Measurements from ENCODE around the gene RPS17.
"Not testable (repeated sequence)": the region's sequence is repeated elsewhere in the genome, so short reads cannot be mapped to it uniquely, and the experiment has no call there.

Gene RPS17

DNA sequence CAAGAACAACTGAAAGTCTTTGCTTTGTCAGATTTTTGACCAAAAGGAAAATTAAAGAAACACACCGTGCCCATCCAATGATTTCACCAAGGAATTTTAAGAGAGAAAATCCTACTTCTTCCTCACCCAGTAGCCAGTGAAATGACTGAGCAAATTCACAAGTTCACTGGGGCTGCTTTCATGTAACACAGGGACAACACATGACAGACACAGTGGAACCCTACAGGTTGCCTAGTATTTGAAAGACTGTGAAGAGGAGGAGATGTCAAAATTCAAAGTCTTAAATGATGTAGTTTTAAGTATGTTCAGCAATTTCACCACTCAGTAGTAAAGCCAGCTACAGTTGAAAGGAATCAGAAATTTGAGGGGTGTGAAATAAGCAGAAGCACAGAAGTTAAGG lies 33.2 kb downstream of the RPS17 start:
- DNase-seq (ENCODE audit: low spot score), result not testable (repeated sequence)

DNA sequence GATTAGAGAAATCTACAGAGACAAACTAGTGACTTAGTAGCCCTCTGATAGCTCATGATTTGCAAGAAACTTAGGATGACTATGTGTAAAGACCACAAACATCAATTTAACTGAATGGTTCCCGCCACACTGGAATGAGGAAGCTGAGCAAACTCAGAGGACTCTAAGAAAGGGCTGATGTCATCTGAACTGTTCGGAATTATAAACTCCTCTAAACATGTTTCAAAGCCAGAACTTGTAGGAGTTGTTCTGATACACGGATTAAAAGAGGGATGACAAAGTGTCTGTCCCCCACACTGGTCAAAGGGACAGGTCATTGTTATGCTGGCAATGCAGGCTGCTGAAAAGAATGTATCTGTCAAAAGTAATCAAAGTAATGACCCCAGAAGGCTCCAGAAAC lies 34.4 kb downstream of the RPS17 start:
- DNase-seq (ENCODE audit: low spot score), result not testable (repeated sequence)

DNA sequence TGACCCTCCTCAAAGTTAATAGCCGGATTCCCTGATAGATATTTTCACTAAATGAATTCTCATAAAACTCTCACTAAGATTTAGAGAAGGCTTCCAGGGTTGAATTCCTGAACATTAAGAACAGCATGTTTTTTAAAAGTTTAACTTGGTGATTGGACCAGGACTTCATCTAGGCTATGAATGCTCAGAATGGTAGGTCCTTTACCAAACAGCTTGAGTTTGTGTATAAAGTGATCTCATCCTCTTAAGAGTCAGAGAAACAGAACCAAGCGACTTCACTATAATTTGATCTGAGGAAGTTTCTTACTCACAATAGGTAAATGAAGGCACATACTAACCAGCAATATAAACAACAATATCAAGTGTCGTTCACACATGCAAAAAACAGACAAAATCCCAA lies 36.2 kb downstream of the RPS17 start:
- DNase-seq (ENCODE audit: low spot score), result not testable (repeated sequence)

DNA sequence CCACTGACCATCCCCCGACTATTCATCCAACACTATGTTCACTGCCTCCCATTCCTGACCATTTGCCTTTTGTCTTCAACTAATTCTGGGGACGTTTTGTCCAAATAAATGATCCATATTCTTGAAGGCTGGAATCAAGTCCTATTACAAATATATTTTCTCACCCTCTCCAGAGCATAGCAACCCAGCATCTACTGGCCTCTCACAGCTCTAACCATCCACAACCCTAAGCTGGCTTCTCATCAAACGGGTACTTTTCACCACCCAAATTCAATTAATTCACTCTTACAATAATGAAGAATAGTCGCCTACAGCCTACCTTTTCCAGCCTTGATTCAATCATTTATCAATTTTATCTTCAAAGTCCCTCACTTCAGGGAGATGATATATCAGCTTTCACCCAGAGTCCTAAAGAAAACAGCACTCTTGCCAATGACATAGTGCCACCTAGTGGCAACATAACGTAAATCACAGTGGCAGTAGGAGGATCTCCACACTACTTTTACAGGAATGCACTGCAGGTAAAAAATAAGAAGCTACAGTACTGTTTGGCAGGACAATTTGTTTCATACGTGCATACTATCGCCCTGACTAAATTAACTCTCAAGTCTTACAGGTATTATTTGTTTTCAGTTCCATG lies 37.4 kb downstream of the RPS17 start:
- DNase-seq (ENCODE audit: low spot score), result not testable (repeated sequence)

DNA sequence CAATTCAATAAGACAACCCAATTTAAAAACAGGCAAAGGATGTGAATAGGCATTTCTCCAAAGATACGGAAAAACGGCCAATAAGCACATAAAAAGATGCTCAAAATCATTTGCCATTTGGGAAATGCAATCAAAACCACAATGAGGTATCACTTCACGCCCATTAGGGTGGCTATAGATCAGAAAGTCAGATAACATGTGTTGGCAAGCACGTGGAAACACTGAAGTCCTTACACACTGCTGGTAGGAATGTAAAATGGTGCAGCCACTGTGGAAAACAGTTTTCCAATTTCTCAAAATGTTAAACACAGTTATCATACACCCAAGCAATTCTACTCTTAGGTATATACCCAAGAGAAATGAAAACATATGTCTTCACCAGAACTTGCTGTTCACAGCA lies 39.5 kb downstream of the RPS17 start:
- not testable (repeated sequence) for DNase-seq (ENCODE audit: low spot score)

DNA sequence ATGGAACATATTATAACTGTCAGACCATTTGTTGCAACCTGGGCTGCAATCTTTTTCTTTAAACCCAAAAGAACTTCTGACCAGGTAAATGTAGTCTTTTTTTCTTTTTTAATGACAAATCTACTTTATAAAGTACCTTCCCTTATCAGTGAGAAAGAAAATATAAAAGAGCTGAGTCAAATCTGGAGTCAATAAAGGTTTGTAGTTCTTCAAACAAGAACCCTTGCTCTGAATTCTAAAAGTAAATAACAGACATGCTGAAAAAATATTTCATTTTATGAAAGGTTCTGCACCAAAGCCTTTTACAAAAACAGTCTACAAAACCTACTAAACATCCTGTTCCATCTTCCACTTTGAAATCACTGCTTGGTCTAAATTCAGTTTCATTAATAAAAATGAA lies 42.3 kb downstream of the RPS17 start:
- not testable (repeated sequence) for DNase-seq (ENCODE audit: low spot score)

DNA sequence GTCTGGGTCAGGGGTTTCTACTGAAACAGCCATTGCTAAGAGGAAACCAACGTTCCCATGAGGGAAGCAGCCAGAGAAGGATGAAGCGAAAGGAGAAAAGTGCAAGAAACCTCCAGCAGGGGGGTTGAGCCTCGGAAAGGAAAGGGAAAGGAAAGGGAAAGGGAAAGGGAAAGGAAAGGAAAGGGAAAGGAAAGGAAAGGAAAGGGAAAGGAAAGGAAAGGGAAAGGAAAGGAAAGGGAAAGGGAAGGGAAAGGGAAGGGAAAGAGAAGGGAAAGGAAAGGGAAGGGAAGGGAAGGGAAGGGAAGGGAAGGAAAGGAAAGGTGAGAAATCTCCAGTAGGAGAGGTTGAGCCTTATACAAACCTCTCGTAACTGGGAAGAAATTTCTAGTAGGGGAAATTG lies 52.0 kb downstream of the RPS17 start:
- DNase-seq (ENCODE audit: low spot score), result not testable (repeated sequence)

DNA sequence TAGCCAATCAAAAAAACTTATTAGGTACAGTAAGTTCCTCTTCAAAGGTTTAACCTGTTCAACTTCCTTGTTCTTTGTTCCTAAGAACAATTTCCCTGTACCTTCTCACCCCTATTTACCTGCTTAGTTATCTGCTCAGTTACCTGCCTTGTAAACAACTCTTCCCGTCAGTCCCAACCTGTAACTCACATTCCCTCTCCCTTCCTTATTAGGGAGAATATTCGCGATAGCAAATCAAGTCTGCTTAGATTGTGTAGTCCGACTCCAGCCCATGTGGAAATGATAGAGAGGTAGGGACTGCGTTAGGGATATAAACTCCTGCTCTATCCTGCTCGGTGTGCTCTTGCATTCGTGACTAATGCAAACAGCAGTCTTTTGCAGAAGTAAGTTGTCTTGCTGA lies 53.2 kb downstream of the RPS17 start:
- DNase-seq (ENCODE audit: low spot score), result not testable (repeated sequence)

All from globus pallidus (tissue), 1 donor.